Measurements from ENCODE around the gene PROZ.

Gene PROZ

DNA sequence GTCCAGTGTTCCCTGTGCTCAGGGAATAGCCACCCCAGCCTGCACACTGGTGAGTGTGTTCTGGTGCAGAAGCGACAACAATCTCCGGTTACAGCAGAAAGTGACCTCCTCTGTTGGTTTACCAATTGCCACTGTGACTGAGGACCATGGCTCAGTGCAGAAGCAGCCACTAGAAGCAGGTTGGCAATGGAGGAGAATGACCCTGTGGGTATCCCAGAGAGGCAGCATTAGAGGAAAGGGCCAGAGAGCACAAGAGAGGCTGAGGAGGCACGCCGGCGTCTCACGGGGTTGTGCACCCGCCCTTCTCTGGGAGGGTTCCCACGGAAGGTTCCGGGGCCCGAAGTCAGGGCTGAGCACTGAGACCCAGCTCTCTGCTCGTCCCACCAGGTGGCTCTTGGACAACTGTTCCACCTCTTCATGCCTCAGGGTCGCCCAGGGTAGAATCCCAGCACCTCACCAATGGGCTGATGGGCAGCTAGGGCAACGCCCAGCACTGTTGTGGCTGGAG is 14.0 kb downstream of the PROZ start:
- DNase-seq (ENCODE audit: low read depth) = no peak
- TF ChIP-seq, protein P1, sequence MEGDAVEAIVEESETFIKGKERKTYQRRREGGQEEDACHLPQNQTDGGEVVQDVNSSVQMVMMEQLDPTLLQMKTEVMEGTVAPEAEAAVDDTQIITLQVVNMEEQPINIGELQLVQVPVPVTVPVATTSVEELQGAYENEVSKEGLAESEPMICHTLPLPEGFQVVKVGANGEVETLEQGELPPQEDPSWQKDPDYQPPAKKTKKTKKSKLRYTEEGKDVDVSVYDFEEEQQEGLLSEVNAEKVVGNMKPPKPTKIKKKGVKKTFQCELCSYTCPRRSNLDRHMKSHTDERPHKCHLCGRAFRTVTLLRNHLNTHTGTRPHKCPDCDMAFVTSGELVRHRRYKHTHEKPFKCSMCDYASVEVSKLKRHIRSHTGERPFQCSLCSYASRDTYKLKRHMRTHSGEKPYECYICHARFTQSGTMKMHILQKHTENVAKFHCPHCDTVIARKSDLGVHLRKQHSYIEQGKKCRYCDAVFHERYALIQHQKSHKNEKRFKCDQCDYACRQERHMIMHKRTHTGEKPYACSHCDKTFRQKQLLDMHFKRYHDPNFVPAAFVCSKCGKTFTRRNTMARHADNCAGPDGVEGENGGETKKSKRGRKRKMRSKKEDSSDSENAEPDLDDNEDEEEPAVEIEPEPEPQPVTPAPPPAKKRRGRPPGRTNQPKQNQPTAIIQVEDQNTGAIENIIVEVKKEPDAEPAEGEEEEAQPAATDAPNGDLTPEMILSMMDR (conservative IDR thresholded peaks at IDR 0.05; ENCODE audit: low read length) = no peak
- H3K4me3 ChIP-seq (ENCODE audit: low read length) = no peak overlapping the region

DNA sequence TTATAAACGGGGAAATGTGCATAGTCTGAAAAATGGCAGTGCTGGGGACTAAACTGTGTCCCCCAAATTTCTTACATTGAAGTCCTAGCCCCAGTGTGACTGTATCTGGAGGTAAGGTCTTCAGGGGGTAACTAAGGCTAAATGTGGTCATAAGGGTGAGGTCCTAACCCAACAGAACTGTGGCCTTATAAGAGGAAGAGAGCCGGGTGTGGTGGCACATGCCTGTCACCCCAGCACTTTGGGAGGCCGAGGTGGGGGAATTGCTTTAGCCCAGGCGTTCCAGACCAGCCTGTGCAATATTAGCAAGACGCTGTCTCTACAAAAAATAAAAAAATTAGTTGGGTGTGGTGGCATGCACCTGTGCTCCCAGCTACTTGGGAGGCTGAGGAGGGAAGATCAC is 17.8 kb downstream of the PROZ start:
- TF ChIP-seq, protein P1 (conservative IDR thresholded peaks at IDR 0.05; ENCODE audit: low read length) = no peak
- no peak for DNase-seq (ENCODE audit: low read depth)
- no peak overlapping the region for H3K4me3 ChIP-seq (ENCODE audit: low read length)

DNA sequence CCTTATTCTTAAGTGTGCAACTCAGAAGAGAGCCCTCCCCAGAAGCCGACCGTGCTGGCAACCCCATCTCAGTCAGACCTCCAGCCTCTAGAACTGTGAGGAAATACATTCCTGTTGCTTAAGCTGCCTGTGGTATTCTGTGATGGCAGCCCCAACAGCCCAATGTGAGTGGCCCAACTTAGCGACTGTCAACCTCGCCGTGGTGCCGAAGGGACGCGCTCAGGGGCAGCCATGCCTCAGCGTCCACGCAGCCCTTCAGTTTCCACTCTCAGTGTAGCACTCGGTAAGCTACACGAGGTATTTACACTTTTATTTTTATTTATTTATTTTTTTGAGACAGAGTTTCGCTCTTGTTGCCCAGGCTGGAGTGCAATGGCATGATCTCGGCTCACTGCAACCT is 18.4 kb downstream of the PROZ start:
- no peak for DNase-seq (ENCODE audit: low read depth)
- H3K4me3 ChIP-seq (ENCODE audit: low read length) = no peak overlapping the region
- TF ChIP-seq, protein P1 (conservative IDR thresholded peaks at IDR 0.05; ENCODE audit: low read length) = no peak

GRCh38 chr13:113178070-113178895 is 19.8 kb downstream of the PROZ start:
- DNase-seq (ENCODE audit: low read depth) = peak; percentile 91
- TF ChIP-seq, protein P1 (conservative IDR thresholded peaks at IDR 0.05; ENCODE audit: low read length) = no peak
- no peak overlapping the region for H3K4me3 ChIP-seq (ENCODE audit: low read length)

DNA sequence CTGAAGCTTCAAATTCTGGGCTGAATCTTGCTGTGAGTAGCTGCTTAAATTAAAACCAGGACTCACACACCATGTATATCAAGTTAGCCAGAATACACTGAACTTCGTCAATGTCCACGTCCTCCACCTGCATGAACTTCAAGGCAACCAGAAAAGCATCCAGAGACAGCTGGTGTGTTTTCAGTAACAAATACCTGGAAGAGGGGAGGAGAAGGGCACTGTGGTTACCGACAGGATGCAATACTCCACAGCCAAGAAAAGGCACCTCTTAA is 20.4 kb downstream of the PROZ start:
- TF ChIP-seq, protein P1 (conservative IDR thresholded peaks at IDR 0.05; ENCODE audit: low read length) = no peak

DNA sequence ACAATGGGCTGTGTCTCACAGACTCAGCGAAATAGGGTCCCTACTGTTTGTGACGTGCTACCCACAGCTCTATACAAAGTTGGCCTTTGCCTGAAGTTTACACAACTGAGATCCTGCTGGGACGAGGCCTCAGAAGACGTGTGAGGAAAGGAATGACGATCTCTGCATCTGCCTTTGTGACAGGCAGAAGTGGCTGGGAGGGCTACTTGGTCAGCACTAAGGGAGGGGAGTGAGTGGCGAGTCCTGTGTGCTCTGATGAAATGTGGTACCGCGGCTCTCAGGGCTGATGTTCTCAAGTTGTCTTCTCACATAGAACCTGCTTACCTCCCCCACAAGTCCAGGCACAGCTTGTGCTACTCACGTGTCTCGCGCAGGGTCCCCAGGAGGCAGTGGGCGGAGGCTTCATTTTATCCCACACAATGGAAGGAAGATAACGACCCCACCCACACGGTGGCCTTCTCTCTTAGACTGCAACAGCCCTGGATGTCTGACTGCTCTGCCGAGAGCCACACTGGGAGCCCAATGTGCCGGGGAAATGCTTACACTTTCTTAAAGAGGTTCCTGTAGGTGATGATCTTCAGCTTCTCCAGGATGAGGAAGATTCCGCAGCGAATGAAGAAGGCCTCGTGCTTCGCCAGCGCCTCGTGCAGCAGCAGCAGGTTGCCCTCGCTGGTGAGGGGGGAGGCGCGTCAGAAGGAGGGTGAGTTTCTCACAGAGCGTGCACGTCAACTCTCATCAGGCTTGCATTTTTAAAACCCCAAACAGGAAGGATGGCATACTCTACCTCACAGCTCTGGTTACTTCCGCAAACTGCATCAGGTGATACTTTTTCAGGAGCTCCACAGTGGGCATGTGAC is 21.2 kb downstream of the PROZ start:
- DNase-seq (ENCODE audit: low read depth) = no peak
- TF ChIP-seq, protein P1 (conservative IDR thresholded peaks at IDR 0.05; ENCODE audit: low read length) = no peak

More for the DNA sequence above, 20.4 kb downstream of the PROZ start:
- DNase-seq (ENCODE audit: low read depth) = no peak
- no peak overlapping the region for H3K4me3 ChIP-seq (ENCODE audit: low read length)

More for the DNA sequence above, 21.2 kb downstream of the PROZ start:
- no peak overlapping the region for H3K4me3 ChIP-seq (ENCODE audit: low read length)

All from AG10803 (cell line).